HT-29 (cell line): ENCODE data around the gene MYO7B. TPM values are rescaled to one million over a fixed set of nuclear protein-coding genes. Genes with fewer than 3 reads are reported as not detected.

Source experiments
- DNase-seq: peaks from one replicate; pipeline ENCODE4 v3.0.0-alpha.2; 2015; ENCODE audit warnings: low spot score
- total RNA-seq: library from RNA; depleted of rRNA; stranded (reverse); fragments of >200 nt; shearing (Covaris generic); gene quantifications from 2 replicates; pipeline ENCODE4 v1.2.3, GENCODE V29; 2014

Gene MYO7B
- total RNA-seq, 1 experiment from 2014 or later: 5.4 TPM

DNA sequence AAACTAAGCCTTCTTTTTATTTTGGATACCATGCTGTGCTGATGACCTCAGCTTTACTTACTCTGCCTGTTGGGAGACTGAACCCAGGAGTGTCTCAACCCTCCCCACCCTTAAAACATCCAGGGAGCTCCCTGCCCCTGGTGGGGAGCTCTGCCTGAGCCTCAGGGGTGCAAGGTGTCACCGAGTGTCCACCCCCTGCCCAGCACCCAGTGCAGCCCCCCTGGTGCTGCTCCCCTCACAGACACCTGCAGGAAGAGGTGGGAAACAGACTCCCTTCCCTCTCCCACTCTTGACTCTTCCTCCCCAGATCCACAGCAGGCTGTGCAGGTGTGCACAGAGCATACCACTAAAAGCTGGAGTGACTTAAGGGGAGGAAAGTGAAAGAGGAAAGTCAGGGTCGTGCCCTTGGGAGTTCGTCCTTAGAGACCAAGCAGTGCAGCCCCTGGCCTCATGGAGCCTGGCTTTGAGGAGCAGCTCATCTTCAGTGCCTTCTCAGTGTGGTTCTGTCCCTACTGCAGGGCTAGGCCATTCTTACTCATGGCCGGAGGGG is 51.3 kb downstream of the MYO7B start:
- DNase-seq: no peak

- no peak for DNase-seq
Measured at GRCh38 chr2:127588241-127588640, 52.8 kb downstream of the MYO7B start.

GRCh38 chr2:127589358-127589757 is 53.9 kb downstream of the MYO7B start:
- DNase-seq: no peak

DNA sequence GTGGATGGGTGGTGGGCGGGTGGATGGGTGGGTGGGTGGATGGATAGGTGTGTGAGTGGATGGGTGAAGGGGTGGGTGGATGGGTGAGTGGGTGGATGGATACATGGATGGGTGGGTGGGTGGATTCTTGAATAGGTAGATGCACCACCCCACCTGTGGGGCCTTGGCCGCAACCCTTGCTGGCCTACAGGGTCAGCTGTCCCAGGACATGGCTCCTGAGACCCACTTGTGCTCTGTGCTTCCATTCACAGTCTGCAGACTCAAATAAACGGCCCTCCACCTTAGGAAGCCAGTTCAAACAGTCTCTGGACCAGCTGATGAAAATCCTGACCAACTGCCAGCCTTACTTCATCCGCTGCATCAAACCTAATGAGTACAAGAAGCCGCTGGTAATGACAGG is 54.4 kb downstream of the MYO7B start:
- no peak for DNase-seq

GRCh38 chr2:127590386-127591190 is 55.1 kb downstream of the MYO7B start:
- DNase-seq: no peak

DNA sequence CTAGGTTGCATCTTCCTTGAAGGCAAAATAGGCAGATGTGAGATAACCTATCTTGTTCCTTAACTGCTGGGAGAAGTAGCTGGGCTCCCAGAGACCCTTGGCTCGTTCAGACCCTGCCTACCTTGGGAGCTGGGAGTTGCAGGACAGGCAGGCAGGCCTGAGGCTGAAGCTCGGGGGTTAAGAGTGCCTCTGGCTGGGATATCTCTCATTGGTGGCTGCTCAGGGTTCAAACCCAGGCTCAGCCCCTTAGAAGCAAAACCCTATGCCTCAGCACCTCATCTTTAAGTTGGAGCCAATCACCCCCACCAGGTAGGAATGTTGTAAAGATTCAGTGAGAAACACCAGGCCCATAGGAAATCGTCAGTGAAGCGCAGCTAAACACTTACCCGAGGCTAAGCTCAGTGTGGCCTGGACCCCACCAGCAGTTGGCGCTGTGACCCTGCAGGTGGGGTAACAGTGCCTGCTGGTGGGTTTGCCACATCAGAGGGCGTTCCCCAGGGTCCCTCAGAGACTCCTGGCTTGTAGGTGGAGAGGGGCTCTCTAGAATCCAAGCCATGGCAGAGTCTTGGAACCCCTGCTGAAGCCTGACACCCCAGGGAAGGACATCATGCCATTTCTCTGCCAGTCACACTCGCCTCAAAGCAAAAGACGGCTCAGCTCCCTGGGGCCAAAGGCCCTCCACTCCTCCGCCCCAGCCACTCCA is 55.9 kb downstream of the MYO7B start:
- peak; percentile 71 for DNase-seq

GRCh38 chr2:127592761-127593227 is 57.3 kb downstream of the MYO7B start:
- no peak for DNase-seq

DNA sequence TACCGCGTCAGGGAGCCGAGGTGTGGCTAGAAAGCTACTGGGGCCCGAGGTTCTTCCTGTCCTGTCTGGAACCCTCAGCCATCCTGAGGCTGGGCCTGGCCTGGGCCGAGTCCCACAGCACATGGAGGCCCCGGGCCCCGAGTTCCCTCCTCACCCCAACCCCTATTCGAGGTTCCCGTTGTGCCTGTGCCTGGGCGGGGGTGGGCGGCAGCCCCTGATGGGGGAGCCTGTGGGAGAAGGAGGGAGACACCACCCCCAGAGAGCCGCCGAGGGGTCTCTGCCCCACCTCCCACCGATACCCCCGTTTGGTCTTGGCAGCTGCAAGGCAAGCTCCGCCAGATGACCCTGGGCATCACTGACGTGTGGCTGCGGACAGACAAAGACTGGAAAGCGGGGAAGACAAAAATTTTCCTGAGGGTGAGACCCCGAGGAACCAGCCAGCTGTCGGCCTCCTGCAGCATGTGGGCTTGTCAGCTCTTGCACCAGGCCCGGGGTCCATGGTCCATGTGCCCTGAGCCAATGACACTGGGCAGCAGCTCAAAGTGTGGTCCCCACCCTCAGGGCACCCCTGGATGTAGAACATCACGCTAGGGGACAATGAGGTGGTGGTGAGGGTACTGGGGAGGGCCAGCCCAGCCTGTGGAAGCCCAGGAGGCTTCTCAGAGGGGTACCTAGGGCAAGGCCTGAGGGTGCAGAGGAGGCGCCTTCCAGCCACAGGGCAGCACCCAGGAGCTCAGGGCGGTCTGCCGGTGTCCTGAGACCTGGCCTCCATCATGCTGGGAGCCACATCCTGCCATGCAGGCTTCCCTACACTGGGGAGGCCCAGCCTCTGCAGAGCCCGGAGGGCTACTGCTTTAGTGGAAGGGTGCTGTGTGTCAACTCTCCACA is 58.0 kb downstream of the MYO7B start:
- DNase-seq: no peak

- no peak for DNase-seq
Measured at GRCh38 chr2:127594116-127594591, 58.7 kb downstream of the MYO7B start.

DNA sequence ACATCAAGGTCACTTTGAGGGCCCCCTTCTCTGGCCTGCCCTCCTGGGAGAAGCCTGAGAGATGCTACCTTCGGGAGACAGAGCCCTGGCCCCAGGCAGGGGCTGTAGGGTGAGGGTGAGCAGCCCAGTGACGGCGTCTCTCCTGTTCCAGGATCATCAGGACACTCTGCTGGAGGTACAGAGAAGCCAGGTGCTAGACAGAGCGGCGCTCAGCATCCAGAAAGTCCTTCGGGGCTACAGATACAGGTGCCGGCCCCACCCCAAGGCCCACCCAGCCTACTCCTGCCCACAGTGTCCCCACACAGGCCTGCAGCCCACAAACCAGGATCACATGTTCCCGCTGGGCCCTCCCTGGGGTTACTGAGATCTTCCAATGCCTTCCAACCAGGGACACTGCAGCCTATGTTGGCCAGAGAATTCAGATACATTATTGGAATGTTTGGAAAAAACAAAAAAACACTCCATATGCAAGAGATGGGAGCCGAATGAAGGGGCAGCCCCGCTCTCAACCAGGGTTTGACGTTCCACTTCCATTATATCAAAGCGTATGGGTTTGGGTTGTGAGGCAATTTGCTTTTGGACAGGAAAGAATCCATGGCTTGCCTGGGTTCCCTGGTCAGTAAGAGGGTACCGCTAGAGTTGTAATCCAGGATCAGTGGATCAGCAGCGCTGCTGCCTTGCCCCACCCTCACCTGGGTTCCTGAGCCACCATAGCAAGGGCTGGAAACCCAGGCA is 61.0 kb downstream of the MYO7B start:
- no peak for DNase-seq

- no peak for DNase-seq
Measured at GRCh38 chr2:127597046-127597983, 61.8 kb downstream of the MYO7B start.

DNA sequence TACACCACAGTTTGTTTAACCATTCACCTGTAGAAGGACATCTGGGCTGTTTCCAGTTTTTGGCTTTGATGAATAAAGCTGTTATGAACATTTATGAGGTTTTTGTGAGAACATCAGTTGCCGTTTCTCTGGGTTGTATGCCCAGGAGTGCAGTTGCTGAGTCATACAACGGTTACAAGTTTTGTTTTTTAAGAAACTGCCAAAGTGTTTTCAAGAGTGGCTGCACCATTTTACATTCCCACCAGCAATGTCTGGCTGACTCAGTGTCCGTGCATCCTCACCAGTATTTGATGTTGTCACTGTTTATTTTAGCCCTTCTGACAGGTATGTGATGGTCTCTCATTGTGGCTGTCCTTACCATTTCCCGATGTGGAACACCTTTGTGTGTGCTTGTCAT is 62.5 kb downstream of the MYO7B start:
- DNase-seq: no peak

- no peak for DNase-seq
Measured at GRCh38 chr2:127598711-127599110, 63.2 kb downstream of the MYO7B start.

GRCh38 chr2:127599211-127599610 is 63.7 kb downstream of the MYO7B start:
- DNase-seq: no peak

DNA sequence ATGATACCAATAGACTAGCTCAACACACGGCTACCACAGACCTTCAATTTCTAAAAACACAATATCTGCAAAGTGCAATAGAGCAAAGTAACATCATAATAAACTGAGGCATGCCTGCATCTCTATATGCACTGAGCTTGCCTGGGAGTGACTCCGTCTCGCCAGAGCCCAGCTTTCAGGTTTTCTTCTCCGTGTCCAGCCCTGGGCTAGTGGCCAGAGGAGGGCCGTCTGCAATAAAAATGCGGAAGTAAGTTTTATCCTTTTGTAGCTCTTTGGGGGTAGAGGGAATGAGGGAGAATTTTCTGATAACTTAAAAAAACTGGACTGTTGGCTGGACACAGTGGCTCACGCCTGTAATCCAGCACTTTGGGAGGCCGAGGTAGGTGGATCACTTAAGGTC is 69.5 kb downstream of the MYO7B start:
- DNase-seq: no peak

DNA sequence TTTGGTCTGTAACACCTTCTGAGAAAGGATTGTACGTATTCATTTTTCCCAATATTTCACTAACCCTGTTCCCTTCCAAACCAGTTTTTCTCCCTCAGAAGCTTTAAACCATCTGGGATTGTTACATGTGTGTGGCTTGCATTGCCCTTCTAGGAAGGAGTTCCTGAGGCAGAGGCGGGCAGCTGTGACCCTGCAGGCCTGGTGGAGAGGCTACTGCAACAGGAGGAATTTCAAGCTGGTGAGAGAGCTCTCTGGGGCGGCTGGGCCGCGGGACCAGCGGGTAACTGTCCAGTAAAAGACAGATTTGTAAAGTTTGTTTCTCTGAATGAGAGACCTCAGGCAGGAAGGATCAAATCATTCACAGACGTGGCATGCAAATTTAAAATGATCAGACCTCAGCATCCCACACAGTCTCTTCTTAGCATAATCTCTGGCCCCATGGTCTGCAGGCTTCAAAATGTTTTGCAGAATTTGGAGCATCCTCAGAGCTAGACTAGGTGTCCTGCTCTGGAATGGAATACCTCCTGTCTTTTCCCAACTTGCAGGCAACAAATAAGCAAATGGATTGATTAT is 70.3 kb downstream of the MYO7B start:
- no peak for DNase-seq

GRCh38 chr2:127606625-127607398 is 71.3 kb downstream of the MYO7B start:
- DNase-seq: no peak

DNA sequence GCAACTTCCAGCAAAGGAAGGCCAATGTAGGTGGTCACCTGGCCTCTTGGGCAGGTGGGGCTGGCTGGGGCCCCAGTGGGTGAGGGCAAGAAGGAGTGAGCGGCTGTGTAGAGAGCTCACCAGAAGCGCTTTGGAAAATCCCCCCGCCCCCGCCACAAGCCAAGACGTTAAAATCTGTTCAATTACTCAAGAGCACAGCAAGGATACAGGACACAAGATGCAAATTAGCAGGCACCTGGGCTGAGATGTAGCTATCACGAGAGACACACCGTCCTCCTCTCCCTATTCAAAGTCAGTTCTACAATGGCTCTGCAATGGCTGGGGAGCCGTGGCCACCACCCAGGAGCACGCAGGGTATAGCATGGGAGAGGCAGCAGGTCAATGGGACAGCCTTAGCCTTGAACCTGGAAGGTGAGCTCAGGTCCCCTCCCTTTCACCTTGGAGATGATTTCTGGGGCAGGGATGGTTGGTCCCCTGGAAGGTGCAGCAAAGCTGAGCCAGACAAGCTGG is 72.0 kb downstream of the MYO7B start:
- no peak for DNase-seq
